HL-60/S4 (cell line): Measurements from ENCODE around the gene MIER2.
"Not testable (repeated sequence)": the region's sequence is repeated elsewhere in the genome, so short reads cannot be mapped to it uniquely, and the experiment has no call there.

ENCODE experiments used
- in situ Hi-C: fragments of 300-500 bp; cut with MboI; formaldehyde crosslinking; loops from 2 replicates; pipeline ENCODE4 v1.14.3; 2022; ENCODE audit warnings: low sequenced_read_pairs

The MIER2 gene

GRCh38 chr19:291006-291521, 53.5 kb downstream of the MIER2 start, which contains the start of gene PLPP2:
TSS of gene PLPP2 (minus strand) at chr19:291403. CDS start at chr19:291336, 67 bp downstream.
- in situ Hi-C loops: no loop called here

GRCh38 chr19:290372-291005, 54.1 kb downstream of the MIER2 start:
- in situ Hi-C loops: no loop called here

- in situ Hi-C loops: no loop called here
Observed at GRCh38 chr19:289651-290371, 54.8 kb downstream of the MIER2 start.

GRCh38 chr19:288911-289310, 55.7 kb downstream of the MIER2 start:
- in situ Hi-C loops: no loop called here

- in situ Hi-C loops: no loop called here
Observed at GRCh38 chr19:287381-287871, 57.2 kb downstream of the MIER2 start.

- in situ Hi-C loops: no loop called here
Observed at GRCh38 chr19:283395-283794, 61.2 kb downstream of the MIER2 start.

GRCh38 chr19:282501-282900, 62.1 kb downstream of the MIER2 start:
- in situ Hi-C loops: no loop called here

GRCh38 chr19:281992-282391, 62.6 kb downstream of the MIER2 start:
- in situ Hi-C loops: no loop called here

- in situ Hi-C loops: no loop called here
Observed at GRCh38 chr19:281156-281853, 63.3 kb downstream of the MIER2 start.

GRCh38 chr19:280541-281009, 64.0 kb downstream of the MIER2 start:
- in situ Hi-C loops: no loop called here

- in situ Hi-C loops: no loop called here
Observed at GRCh38 chr19:279656-280055, 64.9 kb downstream of the MIER2 start.

GRCh38 chr19:279231-279630, 65.4 kb downstream of the MIER2 start:
- in situ Hi-C loops: no loop called here

GRCh38 chr19:277581-278165, 66.9 kb downstream of the MIER2 start:
- in situ Hi-C loops: no loop called here

- in situ Hi-C loops: no loop called here
Observed at GRCh38 chr19:277131-277530, 67.5 kb downstream of the MIER2 start.

- in situ Hi-C loops: no loop called here
Observed at GRCh38 chr19:275958-276646, 68.5 kb downstream of the MIER2 start.

- in situ Hi-C loops: no loop called here
Observed at GRCh38 chr19:275000-275399, 69.6 kb downstream of the MIER2 start.

GRCh38 chr19:273393-273792, 71.2 kb downstream of the MIER2 start:
- in situ Hi-C loops: no loop called here

GRCh38 chr19:271856-272255, 72.7 kb downstream of the MIER2 start:
- in situ Hi-C loops: no loop called here

GRCh38 chr19:270766-271318, 73.8 kb downstream of the MIER2 start:
- in situ Hi-C loops: not testable (repeated sequence)

- in situ Hi-C loops: no loop called here
Observed at GRCh38 chr19:269241-269640, 75.4 kb downstream of the MIER2 start.
